IPS DF 6.9 (cell line): Measurements from ENCODE around the gene LRFN3.

Source experiments
- DNase-seq: peaks from one replicate; pipeline ENCODE4 v3.0.0-alpha.2; 2013; ENCODE audit warnings: low read depth, low spot score
- H3K27ac ChIP-seq: one replicate; pipeline ENCODE4 v1.5.1; 2013; ENCODE audit warnings: low read length, control low read depth
- H3K27me3 ChIP-seq: 2 replicates; pipeline ENCODE4 v1.6.1; 2013; ENCODE audit warnings: mild to moderate bottlenecking, low read length; ENCODE audit not compliant: control insufficient read depth, insufficient read depth
- H3K36me3 ChIP-seq: 2 replicates; pipeline ENCODE4 v1.6.1; 2013; ENCODE audit warnings: low read length; ENCODE audit not compliant: control insufficient read depth, insufficient read depth
- H3K4me1 ChIP-seq: 2 replicates; pipeline ENCODE4 v1.6.1; 2013; ENCODE audit warnings: low read length; ENCODE audit not compliant: control insufficient read depth, insufficient read depth
- H3K4me3 ChIP-seq: 2 replicates; pipeline ENCODE4 v1.5.1; 2013; ENCODE audit warnings: mild to moderate bottlenecking, low read length
- H3K9me3 ChIP-seq: 2 replicates; pipeline ENCODE4 v1.6.1; 2013; ENCODE audit warnings: low read length, inconsistent platforms; ENCODE audit not compliant: control insufficient read depth, insufficient read depth
- WGBS: extraction: QIAGEN DNeasy Blood & Tissue Kit; methylation state at CpG from one replicate; pipeline ENCODE4 v1.1.7; 2013; ENCODE audit warnings: mixed read lengths, missing lambda C conversion rate; ENCODE audit not compliant: insufficient read length, insufficient coverage; 5-methylcytosine and 5-hydroxymethylcytosine counted together

Gene LRFN3

DNA sequence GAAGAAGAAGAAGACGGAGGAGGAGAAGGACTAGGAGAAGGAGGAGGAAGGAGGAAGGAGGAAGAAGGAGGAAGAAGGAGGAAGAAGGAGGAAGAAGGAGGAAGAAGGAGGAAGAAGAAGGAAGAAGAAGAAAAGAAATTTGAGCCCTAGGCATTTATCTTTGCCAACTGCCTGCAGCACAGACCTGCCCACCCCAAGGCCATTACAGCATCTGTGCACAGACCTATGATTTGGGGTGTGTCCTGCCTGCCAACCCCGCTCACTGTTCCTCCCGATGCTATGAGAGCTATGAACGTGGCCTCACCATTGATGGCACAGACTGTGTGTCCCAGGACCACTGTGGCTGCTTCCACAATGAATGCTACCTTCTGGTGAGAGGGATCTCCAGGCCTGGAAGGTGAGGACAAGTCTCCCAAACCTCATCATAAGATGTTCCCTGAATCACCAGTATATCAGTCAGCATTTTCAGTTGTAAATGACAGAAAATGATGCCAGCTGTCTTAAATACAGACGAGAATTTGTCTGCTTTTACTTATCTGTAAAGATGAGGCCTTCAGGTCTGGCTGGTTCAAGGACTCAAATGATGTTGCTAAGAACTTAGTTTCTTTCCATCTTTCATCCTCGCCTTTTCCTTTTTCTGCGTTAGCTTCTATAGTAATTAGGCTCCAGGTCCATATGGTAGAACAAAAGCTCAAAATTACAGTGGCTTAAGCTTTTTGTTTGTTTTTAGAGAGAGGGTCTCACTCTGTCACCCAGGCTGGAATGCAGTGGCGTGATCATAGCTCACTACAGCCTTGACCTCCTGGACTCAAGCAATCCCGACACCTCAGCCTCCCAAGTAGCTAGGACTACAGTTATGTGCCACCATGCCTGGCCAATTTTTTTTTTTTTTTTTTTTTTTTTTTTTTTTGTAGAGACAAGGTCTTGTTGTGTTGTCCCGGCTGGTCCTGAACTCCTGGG lies 54.9 kb downstream of the LRFN3 start:
- WGBS, result no CpG with 5 or more reads among the region's 10 CpGs
- H3K4me3 ChIP-seq, result no peak overlapping the region
- no peaks in the 10 kb centered on the region for H3K36me3 ChIP-seq
- H3K27me3 ChIP-seq, result no peaks in the 10 kb centered on the region
- no peak for DNase-seq
- no peaks in the 10 kb centered on the region for H3K4me1 ChIP-seq
- H3K27ac ChIP-seq, result no peak overlapping the region
- H3K9me3 ChIP-seq, result no peaks in the 10 kb centered on the region

DNA sequence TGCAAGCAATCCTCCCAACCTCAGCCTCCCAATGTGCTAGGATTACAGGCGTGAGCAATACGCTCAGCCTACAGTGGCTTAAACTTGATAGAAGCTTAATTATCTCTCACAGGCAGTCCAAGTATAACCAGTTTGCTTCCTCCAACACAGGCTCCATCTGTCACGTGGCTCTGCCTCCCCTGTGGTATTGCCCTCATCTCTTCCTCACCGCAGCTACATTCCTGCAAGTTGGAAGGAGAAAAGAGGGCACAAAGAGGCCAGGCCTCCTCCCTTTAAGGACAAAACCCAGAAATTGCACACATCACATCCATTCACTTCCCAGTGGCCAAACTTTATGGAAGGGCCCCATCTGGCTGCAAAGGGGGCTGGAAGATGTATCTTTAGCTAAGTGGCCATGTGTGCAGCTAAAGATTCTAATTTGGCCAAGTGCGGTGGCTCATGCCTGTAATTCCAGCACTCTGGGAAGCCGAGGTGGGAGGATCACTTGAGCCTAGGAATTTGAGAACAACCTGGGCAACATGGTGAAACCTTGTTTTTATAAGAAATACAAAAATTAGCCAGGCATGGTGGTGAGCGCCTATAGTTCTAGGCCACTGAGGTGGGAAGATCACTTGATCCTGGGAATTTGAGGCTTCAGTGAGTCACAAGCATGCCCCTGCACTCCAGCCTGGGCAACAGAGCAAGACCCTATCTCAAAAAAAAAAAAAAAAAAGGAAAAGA lies 55.7 kb downstream of the LRFN3 start:
- H3K4me3 ChIP-seq, result no peak overlapping the region
- WGBS, result no CpG with 5 or more reads among the region's 7 CpGs
- no peaks in the 10 kb centered on the region for H3K9me3 ChIP-seq
- no peak for DNase-seq
- H3K4me1 ChIP-seq, result no peaks in the 10 kb centered on the region
- H3K36me3 ChIP-seq, result no peaks in the 10 kb centered on the region
- H3K27ac ChIP-seq, result no peak overlapping the region
- no peaks in the 10 kb centered on the region for H3K27me3 ChIP-seq

DNA sequence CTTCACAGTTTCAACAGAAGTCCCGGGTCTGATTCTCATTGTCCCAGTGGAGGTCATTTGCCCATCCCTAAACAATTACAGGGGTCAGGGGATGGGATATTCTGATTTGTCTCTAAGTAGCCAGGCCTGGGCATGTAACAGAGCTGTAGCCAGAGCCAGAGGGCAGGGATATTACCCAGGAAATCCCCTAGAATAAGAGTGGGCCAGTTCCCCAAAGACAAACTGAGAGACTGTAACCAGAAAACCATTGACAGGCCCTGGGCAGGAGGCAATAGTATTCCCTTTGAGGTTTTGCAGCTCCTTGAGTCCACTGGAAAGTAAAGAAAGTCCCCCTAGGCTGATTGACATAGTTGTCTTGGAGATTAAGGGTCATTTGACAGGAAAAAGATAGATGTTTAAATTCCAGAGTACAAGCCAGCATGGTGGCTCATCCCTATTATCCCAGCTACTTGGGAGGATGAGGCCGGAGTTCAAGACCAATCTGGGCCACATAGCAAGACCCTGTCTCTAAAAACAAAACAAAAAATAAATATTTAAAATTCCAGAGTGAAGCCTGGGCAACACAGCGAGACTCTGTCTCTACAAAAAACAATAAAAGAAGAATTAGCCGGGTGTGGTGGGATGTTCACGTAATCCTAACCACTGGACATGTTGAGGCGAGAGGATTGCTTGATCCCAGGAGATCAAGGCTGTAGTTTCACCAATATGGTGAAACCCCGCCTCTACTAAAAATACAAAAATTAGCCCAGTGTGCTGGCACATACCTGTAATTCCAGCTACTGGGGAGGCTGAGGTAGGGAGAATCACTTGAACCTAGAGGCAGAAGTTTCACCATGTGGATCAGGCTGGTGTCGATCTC lies 57.0 kb downstream of the LRFN3 start:
- no peaks in the 10 kb centered on the region for H3K27me3 ChIP-seq
- no peak overlapping the region for H3K4me3 ChIP-seq
- DNase-seq, result no peak
- no peaks in the 10 kb centered on the region for H3K4me1 ChIP-seq
- no peaks in the 10 kb centered on the region for H3K36me3 ChIP-seq
- no peak overlapping the region for H3K27ac ChIP-seq
- no peaks in the 10 kb centered on the region for H3K9me3 ChIP-seq
- WGBS, result no CpG with 5 or more reads among the region's 8 CpGs

DNA sequence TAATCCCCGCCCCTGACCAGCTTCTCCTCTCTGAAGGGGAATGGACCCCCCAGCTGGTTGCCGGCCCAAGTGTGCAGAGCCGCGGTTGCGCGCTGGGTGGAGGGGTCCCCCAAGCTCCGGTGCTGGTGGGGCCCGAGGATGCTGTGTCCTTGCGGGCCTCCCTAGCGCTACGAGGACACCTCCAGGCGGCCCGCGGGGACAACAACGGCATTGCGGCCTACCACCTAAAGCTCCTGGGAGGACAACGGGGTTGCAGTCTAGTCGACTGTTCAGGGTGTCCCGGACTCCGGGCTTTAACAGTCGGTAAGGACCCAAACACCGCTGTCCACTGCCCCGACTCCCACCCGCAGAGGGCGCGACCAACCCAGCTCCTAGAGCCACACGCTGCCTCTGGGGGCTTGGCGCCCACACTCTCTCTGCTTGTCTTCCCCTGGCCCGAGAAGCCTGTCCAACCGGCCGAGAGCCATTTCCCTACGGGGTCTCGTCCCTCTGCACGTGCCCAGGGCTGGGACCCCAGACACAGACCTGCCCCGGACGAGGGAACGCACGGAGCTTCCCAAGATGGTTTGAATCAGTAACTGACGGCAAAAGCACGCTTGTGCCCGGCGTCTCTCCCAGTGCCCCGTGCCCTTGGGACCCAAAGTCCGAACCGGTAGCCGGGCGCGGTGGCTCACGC lies 57.9 kb downstream of the LRFN3 start:
- WGBS, result no CpG with 5 or more reads among the region's 49 CpGs
- Histone ChIP-seq H3K4me3 (no peak overlapping the region), H3K4me1 (no peaks in the 10 kb centered on the region), H3K9me3 (no peaks in the 10 kb centered on the region), H3K36me3 (no peaks in the 10 kb centered on the region), H3K27ac (no peak overlapping the region), H3K27me3 (no peaks in the 10 kb centered on the region)
- no peak for DNase-seq
